WERI-Rb-1 (cell line): ENCODE data around the gene ITGA7.

Experiments
- DNase-seq: peaks from one replicate; pipeline ENCODE4 v3.0.0-alpha.2; 2020
- H3K27ac ChIP-seq: fragments of 250-450 bp; sonication (Bioruptor Pico); 2 replicates; pipeline ENCODE4 v1.5.1; 2020; ENCODE audit warnings: mild to moderate bottlenecking, moderate library complexity
- H3K27me3 ChIP-seq: fragments of 250-450 bp; sonication (Bioruptor Pico); 2 replicates; pipeline ENCODE4 v1.5.1; 2021; ENCODE audit warnings: mild to moderate bottlenecking, low read depth, moderate library complexity; ENCODE audit not compliant: insufficient read depth, severe bottlenecking
- H3K36me3 ChIP-seq: fragments of 250-450 bp; sonication (Bioruptor Pico); 2 replicates; pipeline ENCODE4 v1.5.1; 2020; ENCODE audit warnings: mild to moderate bottlenecking, moderate library complexity
- H3K4me3 ChIP-seq: 2 replicates; pipeline ENCODE4 v1.5.1; 2011; ENCODE audit warnings: low read depth, mild to moderate bottlenecking, control low read depth, low read length
- H3K9me3 ChIP-seq: fragments of 250-450 bp; sonication (Bioruptor Pico); 2 replicates; pipeline ENCODE4 v1.5.1; 2021; ENCODE audit warnings: mild to moderate bottlenecking, moderate library complexity; ENCODE audit not compliant: severe bottlenecking
- TF ChIP-seq, protein P1 (sequence below): IDR thresholded peaks from 2 replicates; pipeline ENCODE4 v1.5.1; 2011; ENCODE audit warnings: low read depth, mild to moderate bottlenecking, control low read depth, inconsistent platforms, low read length

Gene ITGA7

DNA sequence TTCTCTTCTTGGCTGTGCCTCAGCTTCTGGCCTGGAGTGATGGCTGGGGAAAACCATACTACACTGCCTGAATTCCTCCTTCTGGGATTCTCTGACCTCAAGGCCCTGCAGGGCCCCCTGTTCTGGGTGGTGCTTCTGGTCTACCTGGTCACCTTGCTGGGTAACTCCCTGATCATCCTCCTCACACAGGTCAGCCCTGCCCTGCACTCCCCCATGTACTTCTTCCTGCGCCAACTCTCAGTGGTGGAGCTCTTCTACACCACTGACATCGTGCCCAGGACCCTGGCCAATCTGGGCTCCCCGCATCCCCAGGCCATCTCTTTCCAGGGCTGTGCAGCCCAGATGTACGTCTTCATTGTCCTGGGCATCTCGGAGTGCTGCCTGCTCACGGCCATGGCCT is 70.9 kb downstream of the ITGA7 start, which contains the start of gene OR10P1:
TSS of gene OR10P1 (plus strand) at position 40 of the 400 bp plus-strand sequence. CDS start at position 40, 0 bp downstream.
- no peaks in the 10 kb centered on the region for H3K36me3 ChIP-seq
- H3K27ac ChIP-seq, result no peak within 1 kb of the TSS
- peaks cover 28% of the 10 kb centered on the region for H3K27me3 ChIP-seq
- TF ChIP-seq, protein P1, sequence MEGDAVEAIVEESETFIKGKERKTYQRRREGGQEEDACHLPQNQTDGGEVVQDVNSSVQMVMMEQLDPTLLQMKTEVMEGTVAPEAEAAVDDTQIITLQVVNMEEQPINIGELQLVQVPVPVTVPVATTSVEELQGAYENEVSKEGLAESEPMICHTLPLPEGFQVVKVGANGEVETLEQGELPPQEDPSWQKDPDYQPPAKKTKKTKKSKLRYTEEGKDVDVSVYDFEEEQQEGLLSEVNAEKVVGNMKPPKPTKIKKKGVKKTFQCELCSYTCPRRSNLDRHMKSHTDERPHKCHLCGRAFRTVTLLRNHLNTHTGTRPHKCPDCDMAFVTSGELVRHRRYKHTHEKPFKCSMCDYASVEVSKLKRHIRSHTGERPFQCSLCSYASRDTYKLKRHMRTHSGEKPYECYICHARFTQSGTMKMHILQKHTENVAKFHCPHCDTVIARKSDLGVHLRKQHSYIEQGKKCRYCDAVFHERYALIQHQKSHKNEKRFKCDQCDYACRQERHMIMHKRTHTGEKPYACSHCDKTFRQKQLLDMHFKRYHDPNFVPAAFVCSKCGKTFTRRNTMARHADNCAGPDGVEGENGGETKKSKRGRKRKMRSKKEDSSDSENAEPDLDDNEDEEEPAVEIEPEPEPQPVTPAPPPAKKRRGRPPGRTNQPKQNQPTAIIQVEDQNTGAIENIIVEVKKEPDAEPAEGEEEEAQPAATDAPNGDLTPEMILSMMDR, result no peak
- H3K4me3 ChIP-seq, result no peak within 1 kb of the TSS
- DNase-seq, result no peak
- H3K9me3 ChIP-seq, result no peaks in the 10 kb centered on the region

DNA sequence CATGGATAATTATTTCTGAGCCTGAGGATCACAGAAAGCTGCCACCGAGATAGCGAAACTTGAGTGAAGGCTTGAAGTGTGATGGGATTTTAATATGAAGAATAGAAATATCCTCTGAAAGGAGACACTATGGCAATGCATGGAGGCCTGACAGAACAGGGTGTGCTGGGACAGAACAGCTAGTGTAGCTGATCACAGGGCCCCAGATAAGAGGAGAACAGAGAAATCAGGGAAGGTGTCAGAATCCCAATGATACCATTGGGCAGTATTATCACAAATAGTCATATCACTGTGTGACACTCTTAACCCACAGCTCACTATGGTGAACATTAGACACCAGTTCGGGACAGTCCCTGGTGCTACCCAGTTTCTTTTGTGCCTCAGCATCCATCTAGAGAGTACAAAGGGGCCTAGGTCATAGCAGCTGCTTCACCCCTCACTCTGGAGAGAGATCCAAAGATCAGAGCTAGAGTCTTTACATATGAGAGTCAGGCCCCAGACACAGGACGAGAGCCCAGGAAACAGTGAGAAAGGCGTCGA is 71.5 kb downstream of the ITGA7 start:
- Histone ChIP-seq H3K36me3 (no peaks in the 10 kb centered on the region), H3K9me3 (no peaks in the 10 kb centered on the region), H3K4me3 (no peak overlapping the region), H3K27me3 (peaks cover 32% of the 10 kb centered on the region), H3K27ac (no peak overlapping the region)
- TF ChIP-seq, protein P1, result no peak
- no peak for DNase-seq
